NCI-H774 (cell line): ENCODE measurements around the gene EDN2.

Experiments used
- DNase-seq: peaks from one replicate; lab custom pipeline; 2025; lab: John Stamatoyannopoulos, UW

Gene EDN2

GRCh38 chr1:41498804-41499203 is 14.3 kb upstream of the EDN2 start:
- no peak for DNase-seq

DNA sequence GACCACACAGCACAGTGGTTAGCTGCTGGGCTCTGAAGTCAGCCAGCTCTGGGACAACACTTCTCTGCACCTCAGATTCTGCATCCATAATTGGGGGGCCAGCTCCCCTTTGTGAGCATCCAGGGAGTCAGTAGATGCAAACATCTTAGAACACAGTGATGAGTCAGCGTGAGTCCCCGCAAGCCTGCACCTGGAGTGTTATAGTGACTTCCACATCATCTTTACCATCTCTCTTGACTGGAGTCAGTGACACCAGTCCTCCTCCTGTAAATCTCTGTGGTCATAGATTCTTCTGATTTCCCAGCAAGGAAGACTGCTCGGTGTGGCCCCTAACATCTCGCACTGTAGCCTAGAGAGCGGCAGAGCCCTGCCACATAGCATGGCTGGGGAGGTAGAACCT is 13.9 kb upstream of the EDN2 start:
- no peak for DNase-seq

DNA sequence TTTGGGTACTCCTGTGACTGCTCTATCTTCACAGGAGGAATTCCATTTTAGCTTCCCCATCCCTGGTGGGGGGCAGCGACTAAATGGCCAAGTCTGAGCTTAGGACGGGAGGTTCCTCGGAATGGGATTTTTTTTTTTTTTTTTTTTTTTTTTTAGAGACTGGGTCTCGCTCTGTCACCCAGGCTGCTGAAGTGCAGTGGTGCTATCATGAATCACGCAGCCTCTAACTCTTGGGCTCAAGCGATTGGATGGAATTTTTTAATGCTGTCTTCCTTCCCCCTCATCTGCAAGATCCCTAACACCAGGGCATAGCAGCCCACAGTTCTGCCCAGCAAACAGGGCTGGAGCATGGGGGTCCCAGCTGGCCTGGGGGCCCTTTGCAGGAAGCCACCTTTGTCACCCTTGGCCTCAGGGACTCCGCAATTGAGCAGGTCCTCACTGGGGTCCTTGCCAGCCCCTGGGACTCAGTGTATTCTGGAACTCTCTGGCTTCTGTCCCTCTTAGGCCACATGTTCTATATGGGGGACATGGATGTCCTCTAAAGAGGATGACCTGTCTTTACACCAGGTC is 13.1 kb upstream of the EDN2 start:
- no peak for DNase-seq

- no peak for DNase-seq
Measured at GRCh38 chr1:41497056-41497440, 12.6 kb upstream of the EDN2 start.

DNA sequence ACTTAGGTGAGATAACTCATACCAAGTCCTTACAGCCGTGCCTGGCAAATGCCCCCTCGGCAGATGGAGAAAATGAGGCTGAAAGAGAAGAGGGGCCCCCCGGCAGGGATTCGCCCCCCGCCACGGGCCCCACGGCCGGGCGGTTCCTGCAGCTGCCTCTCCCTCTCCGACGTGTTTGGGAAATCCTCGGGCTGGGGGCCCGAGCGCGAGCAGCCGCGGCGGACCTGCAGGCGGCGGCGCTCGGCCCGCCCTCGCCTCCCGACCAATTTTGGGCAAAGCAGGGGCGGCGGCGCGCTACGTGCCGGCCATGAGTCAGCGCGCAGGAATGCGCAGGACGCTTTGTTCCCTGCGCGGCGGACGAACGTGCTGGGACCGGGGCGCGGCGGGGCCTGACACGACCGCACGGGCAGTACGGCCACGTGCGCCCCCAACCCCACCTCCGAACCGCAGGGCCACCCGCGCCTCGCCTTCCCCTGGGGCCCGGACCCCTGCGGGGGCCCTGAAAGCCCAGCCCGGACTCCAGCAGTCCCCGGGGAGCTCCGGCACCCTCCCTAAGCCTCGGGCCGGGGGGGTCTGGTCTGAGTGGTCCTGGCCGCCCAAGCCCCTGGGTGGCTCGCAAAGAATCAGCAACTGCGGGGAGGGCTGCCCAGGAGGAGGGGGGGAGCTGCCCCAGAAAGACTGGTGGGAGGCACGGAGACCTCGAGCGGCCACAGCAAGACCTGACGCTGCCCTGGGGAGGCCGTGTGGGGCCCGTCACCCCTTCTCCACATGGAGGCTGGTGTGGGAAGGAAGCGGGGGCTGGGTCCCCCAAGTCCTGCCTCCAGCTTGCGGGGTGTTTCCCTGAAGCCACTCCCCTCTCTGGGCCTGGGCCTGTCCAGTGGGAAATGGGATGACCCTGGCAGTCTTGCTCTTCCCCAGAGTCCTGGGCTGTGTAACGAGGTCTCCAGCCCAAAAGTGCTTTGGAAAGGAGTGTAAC is 11.9 kb upstream of the EDN2 start:
- DNase-seq = peak; percentile 64

DNA sequence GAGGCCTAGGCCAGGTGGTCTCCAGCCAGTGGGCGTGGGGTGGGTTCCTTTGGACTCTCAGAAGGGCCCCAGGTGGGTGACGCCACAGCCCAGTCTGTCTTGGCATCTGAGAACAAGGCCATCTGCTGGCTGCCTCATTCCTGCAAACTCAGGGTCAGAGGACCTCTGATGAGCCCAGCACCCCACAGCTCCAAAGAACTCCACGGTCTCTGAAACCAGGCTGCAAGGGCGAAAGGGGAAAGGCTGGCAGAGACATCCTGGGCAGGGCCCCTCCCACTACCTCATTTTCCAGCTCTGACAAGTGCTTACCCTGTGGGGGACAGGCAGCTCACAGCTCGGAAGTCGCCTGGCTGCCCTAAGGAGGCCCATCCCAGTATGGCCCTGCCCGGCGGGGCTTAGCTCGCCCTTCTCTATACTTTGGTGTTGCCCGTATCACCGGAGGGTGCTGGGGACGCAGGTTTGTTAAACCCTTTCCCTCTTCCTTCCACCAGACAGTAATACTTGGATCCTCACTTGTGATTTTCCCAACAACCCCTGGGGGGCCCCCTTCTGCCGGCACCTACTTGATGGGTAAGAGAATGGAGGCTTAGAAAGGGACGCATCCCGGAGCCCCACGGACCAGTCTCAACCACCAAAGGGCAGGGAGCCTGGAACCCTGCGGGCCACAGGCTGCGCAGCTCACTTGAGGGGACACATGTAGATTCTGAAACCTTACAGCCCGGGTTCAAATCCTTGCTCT is 10.9 kb upstream of the EDN2 start:
- no peak for DNase-seq

DNA sequence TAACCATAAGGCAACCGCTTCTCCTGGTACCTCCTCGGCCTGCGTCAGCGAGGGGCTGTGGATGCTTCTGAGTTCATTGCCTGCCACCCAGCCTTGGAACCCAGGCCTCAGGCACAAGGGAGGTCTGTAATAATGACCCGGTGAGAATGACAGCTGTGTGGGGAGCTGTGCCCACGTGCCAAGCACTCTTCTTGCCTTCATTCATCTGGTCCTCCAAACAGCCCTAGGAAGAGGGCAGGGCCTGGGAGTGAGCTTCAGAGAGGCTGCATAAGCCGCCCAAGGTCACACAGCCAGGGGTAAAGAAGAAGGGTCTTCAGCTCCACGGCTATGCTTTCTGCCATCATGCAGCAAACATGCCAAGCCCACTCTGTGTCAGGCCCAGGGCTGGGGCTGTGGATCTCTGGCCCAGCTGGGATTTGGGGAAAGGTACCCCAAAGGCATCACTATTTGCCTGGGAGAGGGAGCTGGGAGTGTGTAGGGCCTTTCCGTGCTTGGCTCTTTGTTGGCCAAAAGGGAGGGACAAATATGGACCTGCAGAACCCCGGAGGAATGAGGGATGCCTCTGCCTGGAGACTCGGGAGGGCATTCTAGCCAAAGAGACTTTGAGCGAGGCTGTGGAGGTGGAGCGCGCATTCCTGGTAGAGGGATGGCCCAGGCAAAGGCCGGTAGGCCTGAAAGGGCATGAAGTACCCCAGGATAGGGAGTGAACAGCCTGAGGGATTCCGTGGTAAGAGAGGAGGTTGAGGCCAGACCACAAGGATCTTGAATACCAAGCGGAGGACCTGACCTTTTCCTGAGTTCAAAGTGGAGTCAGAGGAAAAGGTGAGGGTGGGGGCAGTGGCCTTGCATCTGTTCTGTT is 10.1 kb upstream of the EDN2 start:
- no peak for DNase-seq

DNA sequence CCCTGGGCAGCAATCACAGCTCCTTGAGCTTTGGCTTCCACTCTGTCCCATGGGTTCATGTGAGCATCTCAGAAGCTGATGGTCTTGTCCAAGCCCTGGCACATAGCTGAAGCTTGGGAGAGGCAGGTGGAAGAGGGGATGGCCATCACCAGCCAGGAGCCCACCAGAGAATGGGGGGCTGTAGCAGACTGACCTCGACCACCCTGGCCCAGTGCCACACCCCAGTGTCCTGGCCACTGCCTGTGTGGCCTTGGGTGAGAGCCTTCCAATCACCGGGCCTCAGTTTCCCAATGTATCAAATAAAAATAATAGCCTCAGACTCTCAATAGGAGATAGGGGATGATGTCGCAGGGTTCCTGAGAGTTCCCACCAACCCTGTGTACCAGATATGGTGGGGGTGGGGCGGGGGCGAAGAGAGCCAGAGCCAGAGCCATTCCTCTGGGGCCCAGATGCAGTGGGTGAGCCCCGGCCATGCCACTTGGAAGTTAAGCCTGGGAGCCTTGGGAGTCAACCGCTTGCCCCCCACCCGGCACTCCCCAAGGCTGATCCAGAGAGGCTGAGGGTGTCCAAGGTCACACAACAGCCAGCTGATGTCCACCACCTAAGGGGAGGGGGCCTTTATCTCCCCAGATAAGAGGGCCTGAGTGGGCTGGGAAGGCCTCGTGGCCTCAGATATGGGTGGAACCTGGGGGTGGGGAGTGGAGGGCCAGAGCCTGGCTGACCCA is 9.3 kb upstream of the EDN2 start:
- no peak for DNase-seq

DNA sequence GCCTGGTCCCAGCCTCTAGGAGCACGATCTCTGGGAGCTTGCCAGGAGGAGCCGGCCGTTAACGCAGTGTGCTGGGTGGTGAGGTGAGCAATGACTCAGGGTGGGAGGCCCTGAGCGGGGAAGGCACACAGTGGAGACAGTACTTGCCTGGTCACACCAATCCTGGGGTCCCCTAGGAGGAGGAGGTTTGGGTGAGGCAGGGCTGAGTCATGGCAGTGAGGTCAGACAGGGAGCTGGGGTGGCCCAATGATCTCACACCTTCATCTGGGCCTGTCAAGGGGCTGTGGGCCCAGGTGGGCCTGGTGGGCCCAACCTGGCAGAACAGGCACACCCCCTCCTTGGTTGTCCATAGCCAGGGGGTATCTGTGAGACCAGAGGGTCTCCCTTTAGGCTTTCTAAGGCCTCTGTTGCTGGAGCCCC is 8.6 kb upstream of the EDN2 start:
- DNase-seq = no peak

GRCh38 chr1:41492341-41492848 is 7.9 kb upstream of the EDN2 start:
- no peak for DNase-seq

- DNase-seq = no peak
Measured at GRCh38 chr1:41490911-41491310, 6.4 kb upstream of the EDN2 start.

GRCh38 chr1:41489561-41489960 is 5.1 kb upstream of the EDN2 start:
- no peak for DNase-seq

DNA sequence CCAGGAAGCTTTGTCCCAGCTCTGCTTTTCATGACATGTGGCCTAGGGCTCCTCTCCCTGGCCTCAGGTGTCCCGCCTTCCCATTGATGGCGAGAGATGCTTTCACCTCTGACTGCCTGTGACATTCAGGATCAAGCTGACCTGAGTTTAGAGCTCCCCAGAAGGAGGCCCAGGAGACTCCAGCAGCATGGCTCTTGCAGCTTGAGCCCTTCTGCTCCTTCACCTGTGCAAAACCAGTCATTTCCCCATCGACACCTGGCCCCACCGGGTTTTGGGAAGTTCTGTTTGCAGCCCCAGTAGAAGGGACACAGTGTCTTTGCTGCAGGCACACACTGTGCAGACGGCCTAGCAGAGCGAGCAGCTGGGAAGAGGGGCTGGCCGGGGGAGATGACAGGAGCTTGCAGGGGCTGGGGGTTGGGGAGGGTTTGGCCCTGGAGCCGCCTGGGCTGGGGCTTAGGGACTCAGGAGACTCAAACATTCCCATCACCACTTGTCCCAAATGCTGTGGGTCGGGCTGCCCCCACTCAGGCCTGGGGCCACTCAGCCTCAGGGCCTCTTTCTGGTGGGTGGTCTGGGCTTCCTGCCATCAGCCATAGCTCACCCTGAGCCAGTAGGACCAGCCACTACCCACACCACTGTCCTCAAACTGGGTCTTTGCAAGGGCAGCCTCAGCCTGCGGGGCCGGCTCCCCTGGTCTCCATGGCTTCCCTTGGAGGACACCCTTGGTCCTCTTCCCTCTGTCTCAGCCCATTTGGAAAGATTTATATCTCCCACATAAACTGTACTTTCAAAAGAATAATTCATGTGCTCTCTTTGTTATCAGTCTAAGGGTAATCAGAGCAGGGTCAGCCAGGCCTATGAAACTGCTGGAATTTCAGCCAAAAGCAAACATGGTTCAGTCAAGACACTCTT is 3.8 kb upstream of the EDN2 start:
- no peak for DNase-seq

- no peak for DNase-seq
Measured at GRCh38 chr1:41487126-41488039, 2.9 kb upstream of the EDN2 start.

DNA sequence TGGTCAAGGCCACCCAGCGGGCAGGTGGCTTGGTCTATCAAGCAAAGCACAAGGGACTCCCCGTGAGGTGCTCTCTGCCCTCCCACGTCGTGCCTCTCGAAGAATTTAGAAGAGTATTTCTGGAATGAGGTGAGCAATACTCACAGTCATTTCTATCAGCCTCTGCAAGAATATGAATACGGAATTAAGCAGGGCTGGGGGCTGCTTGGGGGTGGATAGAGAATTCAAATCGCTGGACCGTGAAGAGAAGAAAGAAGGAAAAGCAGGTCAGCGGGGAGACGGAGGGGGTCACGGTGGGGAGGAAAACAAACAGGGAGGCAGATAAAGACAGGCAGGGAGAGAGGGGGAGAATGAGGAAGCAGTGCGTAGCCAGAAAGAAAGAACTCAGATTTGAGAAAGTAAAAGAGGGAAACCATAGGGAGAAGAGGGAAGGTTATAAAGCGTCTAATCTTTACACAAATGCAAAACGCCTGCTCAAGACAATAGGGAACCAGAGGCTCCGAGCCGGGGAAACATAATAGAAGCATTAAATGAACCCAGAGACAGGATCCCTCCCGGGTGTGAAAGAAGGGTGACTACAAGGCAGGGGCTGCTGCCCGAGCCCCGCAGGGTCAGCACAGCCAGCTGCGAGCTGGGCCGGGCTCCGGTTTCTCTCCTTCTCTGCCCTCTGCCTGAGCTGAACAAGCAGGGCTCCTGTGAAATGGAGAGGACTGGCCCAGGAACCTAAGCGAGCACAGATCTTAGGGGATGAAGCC is 2.1 kb upstream of the EDN2 start:
- no peak for DNase-seq

- DNase-seq = no peak
Measured at GRCh38 chr1:41486053-41486370, 1.5 kb upstream of the EDN2 start.

DNA sequence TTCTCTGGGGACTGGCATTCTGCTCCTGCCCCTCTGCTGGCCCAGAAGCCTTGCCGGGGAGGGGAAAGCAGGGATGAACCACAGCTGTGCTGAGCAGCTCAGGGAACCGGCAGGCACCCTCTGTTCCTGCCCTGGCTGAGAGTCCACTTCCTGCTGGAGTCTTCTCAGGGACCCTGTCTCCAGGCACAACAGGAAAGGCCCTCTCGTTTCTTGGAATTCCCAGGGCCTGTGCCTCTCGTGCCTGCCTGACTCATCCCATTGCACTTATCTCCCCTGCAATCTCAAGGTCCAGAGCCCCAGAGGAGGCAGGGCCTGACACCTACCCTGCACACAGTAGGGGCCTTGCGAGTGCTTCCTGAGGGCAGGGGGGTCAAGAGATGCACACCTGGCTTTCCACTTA is 1.1 kb upstream of the EDN2 start:
- DNase-seq = no peak

DNA sequence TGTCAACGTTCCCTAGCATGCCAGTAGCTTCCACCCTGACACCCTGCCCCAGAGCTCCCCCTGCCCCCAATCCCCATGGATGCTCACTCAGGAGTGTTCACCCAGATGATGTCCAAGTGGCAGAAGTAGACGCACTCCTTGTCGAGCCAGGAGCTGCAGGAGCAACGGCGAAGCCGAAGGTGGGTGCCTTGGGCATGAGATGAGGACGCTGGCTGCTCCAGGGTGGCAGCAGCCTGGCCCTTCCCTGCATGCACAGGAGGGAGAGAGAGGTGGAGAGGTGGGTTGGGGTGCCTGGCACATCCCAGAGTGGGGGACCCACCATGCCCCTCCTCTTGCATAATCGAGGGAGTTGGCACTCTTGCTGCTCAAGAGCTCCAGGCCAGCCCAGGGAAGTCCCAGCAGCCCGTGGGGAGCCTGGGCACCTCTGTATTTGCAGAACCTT is 502 bp downstream of the EDN2 start:
- no peak for DNase-seq
